GM18907 (cell line): ENCODE measurements around the gene LSM7.

Experiments used
- ATAC-seq: cut with Tn5 transposase; IDR thresholded peaks from one replicate; pipeline ENCODE4 v1.9.1; 2021; ENCODE audit warnings: mild to moderate bottlenecking, moderate library complexity; ENCODE audit not compliant: unreplicated experiment

Gene LSM7

DNA sequence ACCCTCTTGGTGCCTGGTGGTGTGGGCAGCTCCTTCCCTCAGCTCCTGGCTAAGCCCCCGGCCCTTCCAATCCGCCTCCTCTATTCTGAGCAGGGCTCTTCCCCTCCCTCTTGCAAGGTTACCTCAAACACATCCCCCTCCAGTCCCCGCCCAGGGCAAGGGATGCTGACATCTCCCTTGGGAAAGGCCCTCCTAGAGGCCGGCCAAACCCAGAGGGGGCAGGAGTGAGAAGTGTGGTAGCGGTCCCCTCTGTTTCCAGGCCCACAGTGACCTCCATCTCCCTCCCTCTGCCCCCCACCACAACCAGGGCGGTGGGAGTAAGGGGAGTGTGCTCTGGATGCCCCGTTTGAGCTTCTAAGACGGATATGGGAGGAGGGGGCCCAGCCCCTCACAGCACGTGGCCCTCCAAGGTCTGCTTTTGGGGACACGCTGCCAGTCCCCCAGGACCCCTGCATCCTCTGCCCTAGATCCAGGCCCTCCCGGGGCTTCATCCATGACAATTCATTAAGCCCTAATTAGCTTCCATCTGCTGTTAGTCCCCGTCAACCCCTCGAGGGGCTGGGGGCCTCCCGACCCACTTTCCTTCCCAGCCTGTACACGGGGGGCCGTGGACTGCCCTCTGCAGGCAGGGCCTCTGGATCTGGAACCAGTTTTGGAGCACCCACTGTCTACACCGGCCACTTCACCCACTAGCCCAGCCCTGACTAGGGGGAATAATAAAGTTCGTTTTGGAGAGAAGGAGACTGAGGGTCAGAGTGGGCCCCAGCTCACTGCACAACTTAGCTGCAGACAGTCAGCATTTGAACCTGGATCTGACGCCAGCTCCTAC is 22.7 kb downstream of the LSM7 start:
- no peak for ATAC-seq

DNA sequence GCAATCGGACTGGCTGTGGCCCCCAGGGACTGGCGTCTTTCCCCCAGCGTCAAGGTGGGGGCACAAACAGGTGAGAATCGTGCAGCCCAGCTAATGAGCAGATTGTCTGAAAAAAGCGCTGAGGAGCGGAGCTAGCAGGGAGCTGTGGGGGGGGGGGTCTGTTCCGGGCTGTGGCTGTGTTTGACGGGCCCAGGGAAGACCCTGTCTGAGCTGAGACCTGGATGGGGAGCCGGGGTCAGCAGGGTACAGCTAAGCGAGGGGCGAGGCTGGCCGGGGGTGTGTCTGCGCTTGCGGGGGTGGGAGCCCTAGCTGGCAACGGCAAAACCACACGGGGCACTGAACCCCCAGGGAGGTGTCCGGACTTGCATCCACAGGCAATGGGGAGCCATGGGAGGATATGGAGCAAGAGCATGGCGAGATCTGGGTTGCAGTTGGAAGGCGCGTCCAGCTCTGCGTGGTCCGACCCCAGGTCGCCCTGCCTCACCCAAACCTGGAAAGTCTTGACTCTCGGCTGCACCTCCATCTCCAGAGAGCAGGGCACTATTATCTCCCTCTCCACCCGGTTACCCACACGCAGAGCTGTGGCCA is 25.1 kb downstream of the LSM7 start:
- no peak for ATAC-seq

DNA sequence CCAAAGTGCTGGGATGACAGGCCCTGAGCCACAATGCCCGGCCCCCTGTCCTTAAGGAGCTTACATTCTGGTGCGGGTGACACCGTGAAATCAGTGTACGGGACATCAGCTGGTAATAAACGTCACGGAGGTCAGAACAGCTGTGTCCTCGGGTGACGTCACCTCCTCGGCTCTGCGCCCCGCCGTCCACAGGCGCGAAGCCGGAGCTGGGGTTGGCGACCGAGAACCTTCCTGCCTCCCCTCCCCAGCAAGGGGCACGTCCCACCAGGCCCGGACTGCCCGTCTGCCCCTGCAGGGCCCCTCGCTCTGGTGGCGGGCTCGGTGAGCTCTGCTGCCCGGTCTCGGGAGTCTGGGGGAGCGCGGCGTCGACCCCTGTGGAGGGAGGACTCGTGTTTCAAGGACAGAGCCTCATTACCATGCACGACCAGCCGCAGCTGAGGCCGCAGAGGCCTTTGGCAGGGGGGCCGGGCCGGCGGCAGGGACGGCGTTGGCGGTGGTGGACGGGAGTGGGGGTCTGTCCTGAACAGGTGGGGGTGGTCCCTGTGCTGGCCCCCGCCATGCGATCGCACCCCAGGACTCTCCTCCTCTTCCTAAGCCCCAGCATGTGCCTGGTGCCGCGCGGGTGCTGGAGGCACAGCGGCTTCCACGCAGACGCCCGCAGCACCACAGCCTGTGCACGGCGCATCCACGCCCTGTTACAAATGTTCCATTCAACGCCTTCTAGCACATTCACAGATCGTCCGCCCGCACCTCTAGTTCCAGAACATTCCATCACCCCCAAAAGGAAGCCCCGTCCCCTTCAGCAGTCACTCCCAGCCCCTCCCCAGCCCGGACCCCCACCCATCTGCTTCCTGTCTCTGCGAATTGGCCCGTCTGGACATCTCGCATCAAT is 25.8 kb downstream of the LSM7 start:
- ATAC-seq, result no peak

DNA sequence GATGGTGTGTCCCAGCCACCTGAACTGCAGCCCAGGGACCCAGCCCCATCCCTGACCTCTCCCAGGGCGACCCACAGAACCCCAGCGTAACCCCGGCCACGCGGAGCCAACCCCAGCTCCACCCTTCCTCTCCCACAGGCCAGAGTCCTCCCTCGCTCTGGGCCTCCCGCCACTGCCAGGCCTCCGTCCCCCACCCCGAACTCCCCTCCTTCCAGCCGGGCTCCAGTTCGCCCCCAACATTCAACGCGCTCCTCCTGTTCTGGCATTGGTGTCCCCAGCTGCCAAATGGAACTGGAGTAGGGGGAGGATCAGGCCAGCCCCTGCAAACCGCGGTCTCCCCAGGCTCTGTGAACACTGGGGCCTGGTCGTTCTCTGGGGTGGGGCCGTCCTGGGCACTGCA is 27.9 kb downstream of the LSM7 start:
- no peak for ATAC-seq

DNA sequence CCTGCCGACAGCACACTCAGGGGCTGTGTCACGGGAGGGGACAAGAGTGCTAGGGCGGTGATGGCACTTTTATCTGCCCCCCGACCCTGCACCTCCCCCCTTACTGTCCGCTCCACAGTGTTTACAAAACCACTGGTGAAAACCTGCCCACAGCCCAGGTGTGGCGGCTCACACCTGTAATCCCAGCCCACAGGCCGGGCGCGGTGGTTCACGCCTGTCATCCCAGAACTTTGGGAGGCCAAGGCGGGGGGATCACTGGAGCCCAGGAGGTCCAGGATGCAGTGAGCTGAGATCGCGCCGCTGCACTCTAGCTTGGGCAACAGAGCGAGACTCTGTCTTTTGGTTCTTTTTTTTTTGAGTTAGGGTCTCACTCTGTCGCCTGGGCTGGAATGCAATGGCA is 32.2 kb downstream of the LSM7 start:
- ATAC-seq, result no peak

DNA sequence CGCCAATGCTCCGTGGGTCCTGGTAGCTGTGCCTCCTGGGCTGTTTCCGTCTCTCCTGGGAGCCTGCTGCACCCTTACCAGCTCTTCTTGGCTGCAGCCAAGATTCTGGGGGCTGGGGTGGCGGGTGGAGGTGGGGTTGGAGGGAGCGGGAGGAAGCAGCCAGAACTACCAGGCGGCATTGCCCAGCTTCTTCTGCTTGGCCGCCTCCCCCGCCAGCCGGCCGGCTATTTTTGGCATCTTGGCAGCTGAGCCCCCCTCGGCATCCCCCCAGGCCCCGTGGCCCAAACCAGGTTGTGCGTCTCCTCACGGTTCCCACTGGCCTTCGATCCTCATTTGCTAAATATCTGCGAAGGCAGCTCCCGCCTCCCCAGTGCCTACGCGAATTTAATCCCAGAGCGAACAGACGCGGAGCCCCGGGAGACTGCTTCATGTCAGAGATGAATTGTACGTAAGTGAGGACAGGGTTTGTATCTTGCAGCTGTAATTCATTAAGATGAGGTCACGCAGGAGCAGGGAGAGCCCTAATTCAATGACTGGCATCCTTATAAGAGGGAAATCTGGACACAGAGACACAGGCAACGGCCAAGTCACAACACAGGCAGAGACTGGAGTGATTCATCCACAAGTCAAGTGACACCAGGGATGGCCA is 33.6 kb downstream of the LSM7 start:
- ATAC-seq, result no peak

DNA sequence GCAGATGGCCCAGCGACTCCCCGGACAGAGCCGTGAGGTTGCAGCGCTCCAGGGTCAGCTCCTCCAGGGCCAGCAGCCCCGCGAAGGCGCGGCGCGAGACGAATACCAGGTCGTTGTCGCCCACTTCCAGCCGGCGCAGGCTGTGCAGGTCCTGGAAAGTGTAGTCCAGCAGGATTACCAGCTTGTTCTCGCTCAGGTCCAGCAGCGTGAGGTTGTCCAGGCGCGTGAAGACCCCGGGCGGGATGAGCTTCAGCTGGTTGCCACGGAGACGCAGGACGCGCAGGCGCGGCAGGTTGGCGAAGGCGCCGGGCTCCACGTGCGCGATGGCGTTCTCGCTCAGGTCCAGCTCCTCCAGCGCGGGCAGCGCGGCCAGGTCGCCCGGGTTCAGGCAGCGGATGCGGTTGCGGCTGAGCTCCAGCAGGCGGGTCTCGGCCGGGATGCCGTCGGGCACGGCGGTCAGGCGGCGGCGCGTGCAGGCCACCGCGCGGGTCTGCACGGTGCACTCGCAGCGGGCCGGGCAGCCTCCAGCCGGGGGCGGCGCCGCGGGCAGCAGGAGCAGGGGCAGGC is 37.1 kb downstream of the LSM7 start:
- no peak for ATAC-seq

DNA sequence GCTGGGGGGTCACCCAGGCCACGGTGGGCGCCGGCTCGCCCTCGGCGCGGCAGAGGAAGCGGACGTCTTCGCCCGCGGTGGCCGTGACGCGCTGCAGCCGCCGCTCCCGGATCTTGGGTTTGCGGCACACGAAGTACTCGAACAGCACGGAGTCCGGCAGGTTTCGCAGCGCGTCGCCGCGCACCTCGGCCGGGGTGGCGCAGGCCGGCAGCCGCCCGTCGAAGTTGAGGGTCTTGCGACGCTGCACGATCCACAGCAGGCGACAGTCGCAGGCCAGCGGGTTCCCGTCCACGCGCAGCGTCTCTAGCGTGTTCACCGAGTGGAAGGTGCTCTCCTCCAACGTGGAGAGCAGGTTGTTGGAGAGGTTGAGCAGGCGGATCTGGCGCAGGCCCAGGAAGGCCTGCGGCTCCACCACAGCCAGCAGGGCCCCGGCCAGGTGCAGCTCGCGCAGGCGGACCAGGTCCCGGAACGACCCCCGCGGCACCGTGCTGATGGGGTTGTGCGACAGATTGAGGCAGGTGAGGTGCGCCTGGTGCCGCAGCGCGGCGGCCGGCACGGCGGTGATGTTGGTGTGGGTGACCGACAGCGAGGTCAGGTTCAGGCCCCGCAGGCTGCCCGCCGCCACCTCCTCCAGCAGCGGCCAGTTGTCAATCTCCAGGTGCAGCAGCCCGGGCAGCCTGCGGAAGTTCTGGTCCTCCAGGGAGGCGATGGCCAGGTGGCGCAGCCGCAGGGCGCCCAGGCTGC is 37.8 kb downstream of the LSM7 start:
- ATAC-seq, result no peak

DNA sequence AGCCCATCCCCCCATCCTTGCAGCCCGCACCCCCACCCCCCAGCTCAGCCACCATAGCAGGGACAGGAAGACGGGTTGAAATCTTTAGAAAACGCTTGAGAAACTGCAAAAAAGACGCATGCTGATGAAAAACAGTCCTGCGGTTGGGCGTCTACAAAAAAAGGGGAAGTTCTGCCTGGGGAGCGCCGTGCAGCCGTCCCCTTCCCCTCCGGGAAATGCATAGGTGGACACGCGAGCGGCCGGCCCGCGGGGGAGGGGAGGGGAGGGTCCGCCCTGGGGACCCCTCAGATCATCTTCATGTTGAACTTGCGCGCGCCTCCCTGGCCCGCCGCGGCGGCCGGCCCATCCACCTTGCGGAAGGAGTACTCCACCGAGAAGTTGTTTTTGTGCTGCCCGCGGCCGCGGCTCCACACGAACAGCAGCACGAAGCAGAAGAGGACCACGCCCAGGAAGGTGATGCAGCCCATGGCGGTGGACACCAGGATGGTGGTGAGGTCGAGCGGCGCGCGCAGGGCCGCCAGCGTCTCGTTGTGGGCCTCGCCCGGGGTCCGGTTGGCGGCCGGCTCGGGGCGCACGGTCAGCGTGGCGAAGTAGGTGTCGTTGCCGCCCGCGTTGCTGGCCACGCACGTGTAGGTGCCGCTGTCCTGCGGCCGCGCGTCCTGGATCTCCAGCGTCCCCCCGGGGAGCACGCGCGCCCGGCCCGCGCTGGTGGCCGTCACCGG is 38.5 kb downstream of the LSM7 start:
- ATAC-seq, result no peak

DNA sequence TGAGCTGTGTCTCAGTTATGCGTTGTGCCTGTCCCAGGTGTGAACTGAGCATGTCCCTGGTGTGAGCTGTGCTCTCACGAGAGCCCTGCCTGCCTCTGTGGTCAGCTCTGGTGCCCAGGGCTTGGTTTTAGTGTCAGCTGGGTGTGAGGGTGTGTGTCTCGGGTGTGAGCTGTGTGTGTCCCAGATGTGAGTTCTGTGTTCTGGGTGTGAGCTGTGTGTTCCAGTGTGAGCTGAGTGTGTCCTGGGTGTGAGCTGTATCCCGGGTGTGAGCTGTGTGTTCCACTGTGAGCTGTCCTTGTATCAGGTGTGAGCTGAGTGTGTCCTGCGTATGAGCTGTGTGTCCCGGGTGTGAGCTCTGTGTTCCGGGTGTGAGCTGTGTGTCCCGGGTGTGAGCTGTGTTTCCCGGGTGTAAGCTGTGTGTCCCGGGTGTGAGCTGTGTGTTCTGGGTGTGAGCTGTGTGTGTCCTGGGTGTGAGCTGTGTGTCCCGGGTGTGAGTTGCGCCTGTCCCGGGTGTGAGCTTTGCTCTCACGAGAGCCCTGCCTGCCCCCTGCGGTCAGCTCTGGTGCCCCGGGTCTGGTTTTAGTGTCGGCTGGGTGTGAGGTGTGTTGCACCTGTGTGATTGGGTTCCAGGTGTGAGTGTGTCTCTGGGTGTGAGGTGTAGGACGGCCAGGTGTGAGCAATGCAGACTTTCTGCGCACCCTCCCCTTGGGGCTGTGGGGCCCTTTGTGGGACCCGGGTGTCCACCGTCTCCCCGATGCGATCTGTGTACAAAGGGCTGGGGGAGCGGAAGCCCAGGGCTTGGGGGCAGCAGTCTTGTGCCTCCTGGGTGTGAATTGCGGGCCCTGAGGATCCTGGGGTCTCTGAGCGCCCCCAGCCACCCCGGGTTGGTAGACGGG is 39.3 kb downstream of the LSM7 start:
- no peak for ATAC-seq

DNA sequence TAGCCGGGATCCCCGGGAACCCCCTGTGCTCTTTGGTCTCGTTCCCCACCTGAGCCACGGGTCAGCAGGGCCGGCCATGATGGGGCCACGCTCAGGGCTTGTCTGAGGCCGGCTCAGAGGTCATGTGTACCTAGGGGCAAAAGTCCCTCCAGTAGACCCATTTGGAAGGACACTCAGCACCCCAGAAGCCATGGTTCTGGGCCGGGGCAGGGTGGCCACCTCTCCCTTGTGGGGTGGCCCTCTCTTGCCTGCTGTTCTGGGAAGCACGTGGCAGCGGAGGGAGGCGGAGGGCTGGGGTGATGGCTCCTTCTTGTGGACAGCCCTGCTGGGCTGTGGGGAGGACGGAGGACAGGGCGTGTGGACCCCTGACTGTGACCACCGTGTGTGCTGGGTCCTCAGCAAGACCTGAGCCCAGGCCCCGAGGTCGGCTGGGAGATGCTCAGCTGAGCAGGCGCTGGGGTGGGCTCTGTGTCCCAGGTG is 40.0 kb downstream of the LSM7 start:
- ATAC-seq, result no peak

DNA sequence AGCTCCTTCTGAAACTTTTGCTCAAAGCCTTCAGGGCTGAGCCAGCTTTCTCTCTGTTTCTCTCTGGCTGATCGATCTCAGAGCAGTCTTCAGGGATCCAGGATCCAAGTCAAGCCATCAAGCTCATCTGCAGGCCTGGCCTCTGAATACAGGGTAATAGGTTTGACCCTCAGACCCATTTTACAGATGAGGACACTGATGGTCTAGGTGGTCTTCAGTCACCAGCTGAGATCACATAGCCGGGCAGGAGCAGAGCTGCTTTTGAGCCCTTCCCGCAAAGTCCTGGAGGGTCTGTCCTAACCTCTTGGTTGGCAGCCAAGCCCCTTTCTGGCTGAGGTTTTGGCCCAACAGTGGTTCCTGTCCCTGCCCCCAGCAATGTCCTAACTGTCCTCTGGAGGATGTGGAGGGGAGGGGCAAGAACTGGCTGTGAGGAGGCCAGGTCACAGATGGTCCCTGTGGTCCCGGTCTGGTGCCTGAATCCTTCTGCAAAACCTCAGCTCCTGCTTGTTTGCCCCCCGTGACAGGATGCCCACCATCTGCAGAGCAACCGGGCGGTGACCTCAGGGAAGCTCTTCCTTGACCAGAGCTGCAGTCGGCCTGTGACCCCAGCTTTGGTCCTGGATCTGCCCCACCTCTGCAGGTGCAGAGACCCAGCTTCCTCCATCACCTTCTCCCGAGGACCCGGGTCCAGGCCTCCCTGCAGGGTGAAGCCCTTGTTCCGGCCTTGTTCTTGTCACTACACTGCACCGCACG is 40.6 kb downstream of the LSM7 start:
- ATAC-seq, result no peak

DNA sequence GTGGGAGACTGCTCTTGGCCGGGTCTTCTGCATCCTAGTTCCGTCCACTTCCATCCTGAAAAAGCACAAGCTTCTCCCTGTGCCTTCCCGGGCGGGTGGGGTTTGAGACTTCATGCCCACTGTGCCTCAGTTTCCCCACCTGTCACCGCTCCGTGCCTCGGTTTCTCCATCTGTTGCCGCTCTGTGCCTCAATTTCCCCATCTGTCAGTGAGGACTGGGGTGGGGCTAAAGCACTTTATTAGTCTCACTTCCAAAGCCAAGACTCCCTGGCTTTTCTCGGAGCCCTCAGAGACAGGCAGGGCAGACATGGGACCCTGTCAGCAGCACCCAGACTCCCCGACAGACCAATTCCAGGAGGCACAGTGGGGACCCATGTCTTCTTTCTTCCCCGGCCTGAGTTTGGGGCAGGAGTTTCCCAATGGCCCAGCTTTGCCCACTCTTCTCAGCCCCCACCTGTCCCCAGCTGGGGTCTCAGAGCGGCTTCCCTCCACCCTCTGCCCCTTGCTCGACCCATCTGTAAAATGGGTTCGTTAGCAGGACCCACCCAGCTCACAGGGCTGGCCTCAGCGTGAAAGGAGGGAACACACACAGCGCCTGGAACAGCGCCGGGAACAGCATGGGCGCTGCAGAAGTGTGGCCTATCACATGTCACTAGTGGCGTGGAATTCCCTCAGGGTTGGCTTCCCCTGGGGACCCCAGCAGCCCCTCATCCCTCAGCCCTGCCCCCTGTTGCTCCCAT is 41.8 kb downstream of the LSM7 start:
- ATAC-seq, result no peak

DNA sequence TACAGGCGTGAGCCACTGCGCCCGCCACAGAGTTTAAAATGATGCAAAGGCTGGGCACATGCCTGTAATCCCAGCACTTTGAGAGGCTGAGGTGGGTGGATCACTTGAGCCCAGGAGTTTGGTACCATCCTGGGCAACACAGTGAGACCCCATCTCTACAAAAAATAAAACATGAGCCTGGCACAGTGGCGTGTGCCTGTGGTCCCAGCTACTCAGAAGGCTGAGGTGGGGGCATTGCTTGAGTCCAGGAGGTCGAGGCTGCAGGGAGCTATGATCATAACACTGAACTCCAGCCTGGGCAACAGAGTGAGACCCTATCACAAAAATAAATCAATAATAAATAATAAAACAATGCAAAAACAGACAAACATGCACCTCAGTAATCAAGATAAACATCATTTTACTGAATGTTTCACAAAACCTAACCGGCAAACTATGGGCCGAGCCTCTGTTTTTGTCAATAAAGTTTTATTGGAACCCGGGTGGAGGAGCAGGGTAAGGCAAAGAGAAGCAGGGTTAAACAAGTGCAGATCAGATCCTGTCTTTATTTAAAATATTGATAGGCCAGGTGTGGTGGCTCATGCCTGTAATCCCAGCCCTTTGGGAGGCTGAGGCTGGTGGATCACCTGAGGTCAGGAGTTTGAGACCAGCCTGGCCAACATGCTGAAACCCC is 44.4 kb downstream of the LSM7 start:
- no peak for ATAC-seq

DNA sequence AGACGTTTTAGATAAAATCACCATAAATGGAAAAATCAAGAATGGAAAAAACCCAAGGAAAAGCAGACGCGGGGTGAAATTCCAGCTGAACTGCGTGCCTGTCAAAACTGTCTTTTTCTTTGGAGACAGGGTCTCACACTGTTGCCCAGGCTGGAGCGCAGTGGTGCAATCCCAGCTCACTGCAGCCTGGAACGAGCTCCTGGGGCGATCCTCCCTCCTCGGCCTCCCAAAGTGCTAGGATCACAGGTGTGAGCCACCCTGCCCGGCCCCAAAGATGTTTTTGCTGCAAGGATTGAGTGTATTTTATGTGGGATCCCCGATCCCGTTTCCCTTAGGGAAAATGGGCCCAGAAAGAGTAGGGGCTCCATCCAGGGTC is 45.5 kb downstream of the LSM7 start:
- ATAC-seq, result no peak

DNA sequence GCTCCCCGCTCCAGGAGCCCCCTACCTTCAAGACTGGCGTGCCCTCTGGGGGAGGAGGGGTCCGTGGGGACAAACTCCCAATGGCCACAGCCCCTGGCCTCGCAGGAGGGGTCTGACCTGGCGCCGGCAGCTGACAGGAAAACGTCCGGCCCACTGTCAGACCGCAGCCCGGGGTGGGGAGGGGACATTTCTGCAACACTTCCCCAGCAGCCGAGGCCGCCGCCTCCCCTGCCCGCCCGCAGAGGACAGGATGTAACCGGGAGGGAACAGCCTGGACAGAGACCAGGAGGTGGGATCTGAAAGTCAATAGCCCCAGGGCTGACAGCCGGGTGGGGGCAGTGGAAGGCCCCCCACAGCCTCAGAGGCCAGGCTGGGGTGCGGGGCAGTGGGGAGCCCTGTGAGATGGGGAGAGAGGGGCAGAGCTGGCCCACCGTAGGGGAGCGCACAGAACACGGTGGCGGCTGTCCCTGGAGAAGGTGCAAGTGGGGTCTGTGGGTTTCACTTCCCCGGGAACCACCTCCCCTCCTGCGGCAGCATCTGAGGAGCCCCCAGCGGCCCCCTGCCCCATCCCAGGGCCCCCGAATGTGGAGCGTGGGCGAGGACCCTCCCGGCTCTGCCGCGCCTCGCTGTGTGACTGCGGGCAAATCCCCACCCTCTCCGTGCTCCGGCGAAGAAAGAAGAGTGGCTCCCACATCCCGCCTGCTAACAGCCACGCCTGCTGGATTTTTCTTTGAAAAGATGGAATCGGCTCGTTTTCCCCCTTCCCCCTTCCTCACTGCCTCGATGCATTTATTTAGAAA is 46.1 kb downstream of the LSM7 start, which contains the start of gene PEAK3:
TSS of gene PEAK3 (minus strand) at position 114 of the 800 bp plus-strand sequence. CDS start 1,244 bp downstream, outside the sequence.
- ATAC-seq, result no peak
